Lower leg skin (tissue), 3 donors: ENCODE results near the gene GPR61.

Experiments used
- POLR2A ChIP-seq, 2 donors: fragments of 450-650 bp; IDR thresholded peaks; one replicate each; pipeline ENCODE4 v1.6.1; 2016 to 2017; ENCODE audit warnings: antibody characterized with exemption in 2 of 2, mild to moderate bottlenecking in 1 of 2, moderate library complexity in 1 of 2
- TF ChIP-seq, protein P1 (sequence below), 3 donors: fragments of 450-650 bp; IDR thresholded peaks; one replicate each; pipeline ENCODE4 v1.5.1; 2016; ENCODE audit warnings: antibody characterized with exemption in 3 of 3, mild to moderate bottlenecking in 3 of 3, moderate library complexity in 2 of 3

GRCh38 chr1:109566982-109567381, 27.3 kb downstream of the GPR61 start:
- TF ChIP-seq, protein P1, sequence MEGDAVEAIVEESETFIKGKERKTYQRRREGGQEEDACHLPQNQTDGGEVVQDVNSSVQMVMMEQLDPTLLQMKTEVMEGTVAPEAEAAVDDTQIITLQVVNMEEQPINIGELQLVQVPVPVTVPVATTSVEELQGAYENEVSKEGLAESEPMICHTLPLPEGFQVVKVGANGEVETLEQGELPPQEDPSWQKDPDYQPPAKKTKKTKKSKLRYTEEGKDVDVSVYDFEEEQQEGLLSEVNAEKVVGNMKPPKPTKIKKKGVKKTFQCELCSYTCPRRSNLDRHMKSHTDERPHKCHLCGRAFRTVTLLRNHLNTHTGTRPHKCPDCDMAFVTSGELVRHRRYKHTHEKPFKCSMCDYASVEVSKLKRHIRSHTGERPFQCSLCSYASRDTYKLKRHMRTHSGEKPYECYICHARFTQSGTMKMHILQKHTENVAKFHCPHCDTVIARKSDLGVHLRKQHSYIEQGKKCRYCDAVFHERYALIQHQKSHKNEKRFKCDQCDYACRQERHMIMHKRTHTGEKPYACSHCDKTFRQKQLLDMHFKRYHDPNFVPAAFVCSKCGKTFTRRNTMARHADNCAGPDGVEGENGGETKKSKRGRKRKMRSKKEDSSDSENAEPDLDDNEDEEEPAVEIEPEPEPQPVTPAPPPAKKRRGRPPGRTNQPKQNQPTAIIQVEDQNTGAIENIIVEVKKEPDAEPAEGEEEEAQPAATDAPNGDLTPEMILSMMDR (IDR thresholded peaks at IDR 0.05): no peak
- no peak for TF ChIP-seq POLR2A (IDR thresholded peaks at IDR 0.05)
